ENCODE data around the gene C3orf20. TPM values are rescaled to one million over a fixed set of nuclear protein-coding genes. Genes with fewer than 3 reads are reported as not detected.

Gene C3orf20
- total RNA-seq, 1 experiment from 2014 or later, result not detected

DNA sequence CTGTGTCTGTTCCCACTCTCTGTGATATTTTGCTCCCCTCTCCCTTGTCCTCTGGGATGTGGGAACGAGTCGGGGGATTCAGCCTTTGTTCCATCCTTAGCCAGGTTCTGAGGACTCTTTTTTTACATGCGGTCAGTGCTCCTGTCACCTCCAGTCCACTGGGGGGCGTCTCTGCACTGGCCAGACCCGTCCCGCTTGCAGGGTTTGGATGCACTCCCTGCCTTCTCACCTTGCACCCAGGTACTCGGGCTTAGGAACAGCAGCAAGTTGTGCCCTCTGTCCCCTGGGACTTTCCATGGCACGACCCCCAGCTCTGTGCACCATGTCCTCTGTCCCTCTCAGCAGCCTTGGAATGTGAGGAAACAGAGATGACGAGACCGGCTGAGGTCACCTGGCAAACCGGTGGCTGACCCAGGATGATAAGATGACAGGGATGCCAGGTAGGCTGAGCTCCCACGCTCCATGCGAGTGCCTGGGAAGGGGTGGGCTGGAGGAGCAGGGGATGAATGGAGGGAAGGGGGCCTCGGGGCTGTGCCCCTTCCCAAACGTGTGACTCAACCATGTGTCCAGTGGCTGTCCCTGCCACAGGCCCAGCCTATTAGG, 116.5 kb downstream of the C3orf20 start:
- no TSS peak for BruUV-seq (replicated peaks)
- Histone ChIP-seq H3K4me1 (ENCODE audit: control insufficient read depth, insufficient read depth, low read length) (no peaks in the 10 kb centered on the region), H3K9me3 (ENCODE audit: control insufficient read depth, insufficient read depth, low read depth, low read length) (no peaks in the 10 kb centered on the region), H3K27me3 (ENCODE audit: control insufficient read depth, insufficient read depth, low read length) (no peaks in the 10 kb centered on the region), H3K27ac (ENCODE audit: low read length) (no peak overlapping the region), H3K36me3 (ENCODE audit: control insufficient read depth, insufficient read depth, low read length) (no peaks in the 10 kb centered on the region), H3K4me3 (ENCODE audit: low read depth in 2 of 2, low read length in 2 of 2) (no peak overlapping the region)
- ATAC-seq (peak; percentile 91), DNase-seq (ENCODE audit: low read depth, low spot score) (peak; percentile 12)
- ChIA-PET POLR2A (interaction anchor here (0.8 kb wide), 1 partner anchor 141 kb away, joined by 4 read pairs; no protein-coding TSS in a partner anchor), CTCF (interaction anchor here (1.1 kb wide), 1 partner anchor 129 kb away, joined by 4 read pairs; no protein-coding TSS in a partner anchor)
- in situ Hi-C loops (cut with HindIII; ENCODE audit: low pct_unique_long_range_greater_than_20kb, low sequenced_read_pairs) (no loop called here), intact Hi-C loops (cut with micrococcal nuclease; ENCODE audit: unreplicated experiment) (loop anchor here (1.0 kb wide), 1 partner anchor 130 kb away; no protein-coding TSS in a partner anchor)
- TF ChIP-seq, protein P1, sequence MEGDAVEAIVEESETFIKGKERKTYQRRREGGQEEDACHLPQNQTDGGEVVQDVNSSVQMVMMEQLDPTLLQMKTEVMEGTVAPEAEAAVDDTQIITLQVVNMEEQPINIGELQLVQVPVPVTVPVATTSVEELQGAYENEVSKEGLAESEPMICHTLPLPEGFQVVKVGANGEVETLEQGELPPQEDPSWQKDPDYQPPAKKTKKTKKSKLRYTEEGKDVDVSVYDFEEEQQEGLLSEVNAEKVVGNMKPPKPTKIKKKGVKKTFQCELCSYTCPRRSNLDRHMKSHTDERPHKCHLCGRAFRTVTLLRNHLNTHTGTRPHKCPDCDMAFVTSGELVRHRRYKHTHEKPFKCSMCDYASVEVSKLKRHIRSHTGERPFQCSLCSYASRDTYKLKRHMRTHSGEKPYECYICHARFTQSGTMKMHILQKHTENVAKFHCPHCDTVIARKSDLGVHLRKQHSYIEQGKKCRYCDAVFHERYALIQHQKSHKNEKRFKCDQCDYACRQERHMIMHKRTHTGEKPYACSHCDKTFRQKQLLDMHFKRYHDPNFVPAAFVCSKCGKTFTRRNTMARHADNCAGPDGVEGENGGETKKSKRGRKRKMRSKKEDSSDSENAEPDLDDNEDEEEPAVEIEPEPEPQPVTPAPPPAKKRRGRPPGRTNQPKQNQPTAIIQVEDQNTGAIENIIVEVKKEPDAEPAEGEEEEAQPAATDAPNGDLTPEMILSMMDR (IDR thresholded peaks at IDR 0.05), result peak; percentile 89
- no peak for TF ChIP-seq POLR2AphosphoS5 (IDR thresholded peaks at IDR 0.05; ENCODE audit: low read depth, low read length)

DNA sequence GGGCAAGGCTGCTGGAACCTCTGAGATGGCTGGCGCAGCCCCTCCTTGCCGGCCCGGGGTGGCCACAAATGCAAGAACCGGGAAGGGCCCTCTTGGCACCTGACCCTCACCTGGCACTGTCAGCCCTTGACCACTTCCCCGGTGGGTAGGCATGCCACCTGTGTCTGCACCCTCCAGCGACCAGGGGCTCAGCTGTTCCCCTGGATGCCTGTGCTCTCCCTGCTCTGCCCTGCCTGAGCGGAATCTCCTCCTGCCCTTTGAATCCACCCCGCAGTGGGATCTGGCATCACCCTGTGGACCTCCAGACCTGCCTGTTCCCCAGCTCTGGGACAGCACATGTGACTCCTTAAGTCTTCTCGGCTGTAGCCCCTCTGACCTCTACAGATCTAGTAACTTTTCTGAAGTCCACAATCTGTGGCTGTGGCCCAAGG, 117.8 kb downstream of the C3orf20 start:
- no peaks in the 10 kb centered on the region for H3K36me3 ChIP-seq (ENCODE audit: control insufficient read depth, insufficient read depth, low read length)
- ChIA-PET POLR2A (interaction anchor here (0.6 kb wide), 2 partner anchors 9 to 120 kb away, joined by 3 to 12 read pairs; no protein-coding TSS in a partner anchor), CTCF (no interaction called here)
- H3K27ac ChIP-seq (ENCODE audit: low read length), result no peak overlapping the region
- H3K9me3 ChIP-seq (ENCODE audit: control insufficient read depth, insufficient read depth, low read depth, low read length), result no peaks in the 10 kb centered on the region
- no TSS peak for BruUV-seq (replicated peaks)
- ATAC-seq, result no peak
- no peak for TF ChIP-seq POLR2AphosphoS5 (IDR thresholded peaks at IDR 0.05; ENCODE audit: low read depth, low read length)
- TF ChIP-seq, protein P1 (IDR thresholded peaks at IDR 0.05), result no peak
- no peak for TF ChIP-seq TCF7L2 (IDR thresholded peaks at IDR 0.05; ENCODE audit: low read depth, low read length)
- TF ChIP-seq, protein P2, sequence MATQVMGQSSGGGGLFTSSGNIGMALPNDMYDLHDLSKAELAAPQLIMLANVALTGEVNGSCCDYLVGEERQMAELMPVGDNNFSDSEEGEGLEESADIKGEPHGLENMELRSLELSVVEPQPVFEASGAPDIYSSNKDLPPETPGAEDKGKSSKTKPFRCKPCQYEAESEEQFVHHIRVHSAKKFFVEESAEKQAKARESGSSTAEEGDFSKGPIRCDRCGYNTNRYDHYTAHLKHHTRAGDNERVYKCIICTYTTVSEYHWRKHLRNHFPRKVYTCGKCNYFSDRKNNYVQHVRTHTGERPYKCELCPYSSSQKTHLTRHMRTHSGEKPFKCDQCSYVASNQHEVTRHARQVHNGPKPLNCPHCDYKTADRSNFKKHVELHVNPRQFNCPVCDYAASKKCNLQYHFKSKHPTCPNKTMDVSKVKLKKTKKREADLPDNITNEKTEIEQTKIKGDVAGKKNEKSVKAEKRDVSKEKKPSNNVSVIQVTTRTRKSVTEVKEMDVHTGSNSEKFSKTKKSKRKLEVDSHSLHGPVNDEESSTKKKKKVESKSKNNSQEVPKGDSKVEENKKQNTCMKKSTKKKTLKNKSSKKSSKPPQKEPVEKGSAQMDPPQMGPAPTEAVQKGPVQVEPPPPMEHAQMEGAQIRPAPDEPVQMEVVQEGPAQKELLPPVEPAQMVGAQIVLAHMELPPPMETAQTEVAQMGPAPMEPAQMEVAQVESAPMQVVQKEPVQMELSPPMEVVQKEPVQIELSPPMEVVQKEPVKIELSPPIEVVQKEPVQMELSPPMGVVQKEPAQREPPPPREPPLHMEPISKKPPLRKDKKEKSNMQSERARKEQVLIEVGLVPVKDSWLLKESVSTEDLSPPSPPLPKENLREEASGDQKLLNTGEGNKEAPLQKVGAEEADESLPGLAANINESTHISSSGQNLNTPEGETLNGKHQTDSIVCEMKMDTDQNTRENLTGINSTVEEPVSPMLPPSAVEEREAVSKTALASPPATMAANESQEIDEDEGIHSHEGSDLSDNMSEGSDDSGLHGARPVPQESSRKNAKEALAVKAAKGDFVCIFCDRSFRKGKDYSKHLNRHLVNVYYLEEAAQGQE (IDR thresholded peaks at IDR 0.05; ENCODE audit: insufficient read depth in 1 of 2, low read depth in 2 of 2, low read length in 1 of 2), result no peak
- TF ChIP-seq SIN3A (IDR thresholded peaks at IDR 0.05; ENCODE audit: borderline replicate concordance, insufficient read depth, low read depth, low read length), result no peak
- no peaks in the 10 kb centered on the region for H3K4me1 ChIP-seq (ENCODE audit: control insufficient read depth, insufficient read depth, low read length)
- no peak for DNase-seq (ENCODE audit: low read depth, low spot score)
- in situ Hi-C loops (cut with HindIII; ENCODE audit: low pct_unique_long_range_greater_than_20kb, low sequenced_read_pairs), result no loop called here
- no peaks in the 10 kb centered on the region for H3K27me3 ChIP-seq (ENCODE audit: control insufficient read depth, insufficient read depth, low read length)
- intact Hi-C loops (cut with micrococcal nuclease; ENCODE audit: unreplicated experiment), result no loop called here
- no peak overlapping the region for H3K4me3 ChIP-seq (ENCODE audit: low read depth in 2 of 2, low read length in 2 of 2)
